Stomach (tissue), 9 donors: ENCODE measurements around the gene KDM5B. TPM values are rescaled to one million over a fixed set of nuclear protein-coding genes. Genes with fewer than 3 reads are reported as not detected.
"Not testable (repeated sequence)": the region's sequence is repeated elsewhere in the genome, so short reads cannot be mapped to it uniquely, and the experiment has no call there.

ENCODE experiments used
- DNase-seq, 2 donors: peaks; one replicate each; pipeline versions ENCODE4 v3.0.0 to v3.0.0-alpha.2; 2013 to 2019
- H3K27ac ChIP-seq, 5 donors: fragments of 200-600 bp in 4 of 5; sonication (generic) in 4 of 5; one replicate each; pipeline ENCODE4 v1.5.1; 2013 to 2019; ENCODE audit warnings: mild to moderate bottlenecking in 1 of 5, moderate library complexity in 1 of 5
- H3K27me3 ChIP-seq, 3 donors: fragments of 200-600 bp; sonication (generic); one replicate each; pipeline ENCODE4 v1.5.1; 2017 to 2019; ENCODE audit warnings: mixed run types in 1 of 3
- H3K36me3 ChIP-seq, 4 donors: fragments of 200-600 bp; sonication (generic); 1 replicate in 3 of 4; 2 replicates in 1 of 4; pipeline ENCODE4 v1.5.1; 2016 to 2019
- H3K4me1 ChIP-seq, 4 donors: fragments of 200-600 bp; sonication (generic); one replicate each; pipeline ENCODE4 v1.5.1; 2016 to 2019
- H3K4me3 ChIP-seq, 4 donors: fragments of 200-600 bp; sonication (generic) in 3 of 4; one replicate each; pipeline ENCODE4 v1.5.1; 2016 to 2019; ENCODE audit warnings: mild to moderate bottlenecking in 1 of 4
- H3K9me3 ChIP-seq, 4 donors: fragments of 200-600 bp; sonication (generic); one replicate each; pipeline ENCODE4 v1.5.1; 2016 to 2019
- EP300 ChIP-seq: sonication (generic); formaldehyde crosslinking; IDR thresholded peaks from one replicate; pipeline ENCODE4 v1.6.1; 2017; ENCODE audit warnings: antibody characterized with exemption
- POLR2A ChIP-seq, 4 donors: fragments of 450-650 bp; IDR thresholded peaks; one replicate each; pipeline ENCODE4 v1.6.1; 2016; ENCODE audit warnings: antibody characterized with exemption in 4 of 4, control low read depth in 2 of 4, mild to moderate bottlenecking in 1 of 4, moderate library complexity in 1 of 4
- POLR2AphosphoS5 ChIP-seq, 3 donors: sonication (generic); formaldehyde crosslinking; IDR thresholded peaks; one replicate each; pipeline ENCODE4 v1.6.1; 2016; ENCODE audit warnings: antibody characterized with exemption in 3 of 3
- WGBS, 5 donors: extraction: QIAGEN DNeasy Blood & Tissue Kit in 3 of 5; methylation state at CpG; one replicate each; pipeline versions ENCODE4 v1.1.5 to v1.1.7; 2013 to 2018; 5-methylcytosine and 5-hydroxymethylcytosine counted together
- intact Hi-C: fragments of 100-400 bp; cut with DNase I; formaldehyde crosslinking; loops from one replicate; pipeline ENCODE4 v1.15.1; 2023; ENCODE audit warnings: low total_unique reads
- polyA plus RNA-seq, 3 donors: library from polyadenylated mRNA; stranded (reverse); fragments of 200-250 nt; gene quantifications; one replicate each; pipeline ENCODE4 v1.2.3, GENCODE V29; 2013
- total RNA-seq, 5 donors: library from RNA; depleted of rRNA; stranded (reverse); fragments of >200 nt; gene quantifications; one replicate each; pipeline versions ENCODE4 v1.1.0 to v1.2.3, GENCODE V29; 2014 to 2016
- TF ChIP-seq, protein P1 (sequence below), 7 experiments: fragments of 450-650 bp in 4 of 7; fragments of 200-600 bp in 3 of 7; sonication (generic) in 3 of 7; IDR thresholded peaks; one replicate each; pipeline ENCODE4 v1.5.1; 2016 to 2019; ENCODE audit warnings: antibody characterized with exemption in 7 of 7, control low read depth in 2 of 7, mild to moderate bottlenecking in 1 of 7
- donor health status: healthy with polysubstance abuse.
- donor health status: Bipolar disorder and iron deficiency.
- donor health status: healthy.

Gene KDM5B
- total and polyA plus RNA-seq, 8 donors = 6.5 to 229 (median 52.8) TPM

DNA sequence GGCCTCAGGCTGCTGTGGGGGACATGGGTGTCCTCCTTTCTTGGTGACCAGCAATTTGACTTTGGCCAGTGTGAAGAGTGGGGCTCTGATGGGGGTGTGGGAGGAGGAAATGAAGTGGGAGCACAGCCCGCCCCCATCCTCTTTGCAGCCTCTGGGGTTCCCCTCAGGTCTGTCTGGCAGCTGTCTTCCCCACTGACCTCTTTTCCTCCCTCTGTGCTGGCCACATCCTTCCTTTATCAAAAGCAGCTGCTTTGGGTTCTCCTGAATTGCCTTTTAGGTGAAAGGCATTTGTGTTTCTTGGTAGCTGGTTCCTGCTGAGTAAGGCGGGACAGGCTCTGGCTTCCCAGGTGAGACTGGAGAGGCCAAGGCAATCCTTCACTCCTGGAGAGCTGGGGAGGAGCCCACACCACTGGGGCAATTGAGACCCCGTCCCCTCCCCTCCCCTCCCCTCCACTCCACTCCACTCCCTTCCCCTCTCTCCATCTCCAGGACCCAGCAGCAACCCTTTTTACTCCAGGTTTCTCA is 27.4 kb upstream of the KDM5B start:
- H3K4me1 ChIP-seq = peaks cover 0 to 22% (median 0%) of the 10 kb centered on the region in 4 donors
- TF ChIP-seq, protein P1, sequence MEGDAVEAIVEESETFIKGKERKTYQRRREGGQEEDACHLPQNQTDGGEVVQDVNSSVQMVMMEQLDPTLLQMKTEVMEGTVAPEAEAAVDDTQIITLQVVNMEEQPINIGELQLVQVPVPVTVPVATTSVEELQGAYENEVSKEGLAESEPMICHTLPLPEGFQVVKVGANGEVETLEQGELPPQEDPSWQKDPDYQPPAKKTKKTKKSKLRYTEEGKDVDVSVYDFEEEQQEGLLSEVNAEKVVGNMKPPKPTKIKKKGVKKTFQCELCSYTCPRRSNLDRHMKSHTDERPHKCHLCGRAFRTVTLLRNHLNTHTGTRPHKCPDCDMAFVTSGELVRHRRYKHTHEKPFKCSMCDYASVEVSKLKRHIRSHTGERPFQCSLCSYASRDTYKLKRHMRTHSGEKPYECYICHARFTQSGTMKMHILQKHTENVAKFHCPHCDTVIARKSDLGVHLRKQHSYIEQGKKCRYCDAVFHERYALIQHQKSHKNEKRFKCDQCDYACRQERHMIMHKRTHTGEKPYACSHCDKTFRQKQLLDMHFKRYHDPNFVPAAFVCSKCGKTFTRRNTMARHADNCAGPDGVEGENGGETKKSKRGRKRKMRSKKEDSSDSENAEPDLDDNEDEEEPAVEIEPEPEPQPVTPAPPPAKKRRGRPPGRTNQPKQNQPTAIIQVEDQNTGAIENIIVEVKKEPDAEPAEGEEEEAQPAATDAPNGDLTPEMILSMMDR (IDR thresholded peaks at IDR 0.05) = no peak
- TF ChIP-seq POLR2A (IDR thresholded peaks at IDR 0.05) (no peak), POLR2AphosphoS5 (IDR thresholded peaks at IDR 0.05) (no peak), EP300 (no peak)
- peaks cover 0 to 6% (median 0%) of the 10 kb centered on the region in 3 donors for H3K27me3 ChIP-seq
- intact Hi-C loops = no loop called here
- 30 to 54% (median 51%) methylated on average over 3 of the region's 3 CpGs for WGBS, 5 donors
- DNase-seq = peak in 1 of 2 donors; percentile 28
- no peaks in the 10 kb centered on the region for H3K9me3 ChIP-seq
- H3K27ac ChIP-seq = no peak overlapping the region
- H3K36me3 ChIP-seq = no peaks in the 10 kb centered on the region
- no peak overlapping the region for H3K4me3 ChIP-seq

DNA sequence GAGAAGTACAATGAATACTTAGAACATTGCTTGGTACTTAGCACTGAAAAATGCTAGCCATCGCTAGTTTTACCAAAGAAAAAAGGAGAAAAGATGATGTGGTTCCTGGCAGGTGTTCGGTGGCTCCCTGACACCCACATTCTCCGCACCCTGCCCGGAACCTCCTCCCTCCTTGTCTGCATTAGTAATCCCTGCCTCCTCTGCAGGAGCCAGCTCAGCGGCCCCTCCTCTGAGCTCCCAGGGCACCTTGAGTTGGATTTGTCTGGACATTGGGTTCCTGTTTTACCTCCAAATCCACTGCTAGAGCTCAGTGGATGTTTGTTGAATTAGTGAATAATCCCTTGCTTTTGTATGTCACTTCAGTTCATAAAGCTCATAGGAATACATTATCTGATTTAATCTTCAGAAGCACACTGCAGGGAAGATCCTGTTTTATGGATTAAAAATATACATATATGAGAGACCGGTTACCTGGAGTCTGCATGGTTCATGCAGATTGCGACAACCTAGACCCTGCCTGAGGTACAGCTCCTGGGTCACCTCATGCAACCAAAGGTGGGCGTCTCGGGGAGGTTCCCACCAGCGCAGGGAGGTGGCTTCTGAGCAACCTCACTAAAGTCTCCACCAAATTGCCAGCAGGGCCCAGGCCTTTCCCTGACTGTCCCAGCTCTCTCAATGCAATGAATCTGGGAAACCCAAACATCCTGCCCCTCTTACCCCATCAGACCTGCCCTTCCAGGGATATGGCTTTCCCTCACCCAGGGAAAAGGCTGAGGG is 26.7 kb upstream of the KDM5B start:
- no peak for DNase-seq
- Histone ChIP-seq H3K4me3 (no peak overlapping the region), H3K27me3 (peaks cover 0 to 6% (median 0%) of the 10 kb centered on the region in 3 donors), H3K36me3 (no peaks in the 10 kb centered on the region), H3K27ac (no peak overlapping the region), H3K4me1 (peaks cover 0 to 22% (median 0%) of the 10 kb centered on the region in 4 donors), H3K9me3 (no peaks in the 10 kb centered on the region)
- 73 to 84% (median 82%) methylated on average over 10 of the region's 10 CpGs for WGBS, 5 donors
- intact Hi-C loops = no loop called here
- TF ChIP-seq, protein P1 (IDR thresholded peaks at IDR 0.05) = no peak
- TF ChIP-seq POLR2AphosphoS5 (IDR thresholded peaks at IDR 0.05) (no peak), POLR2A (IDR thresholded peaks at IDR 0.05) (no peak), EP300 (no peak)

DNA sequence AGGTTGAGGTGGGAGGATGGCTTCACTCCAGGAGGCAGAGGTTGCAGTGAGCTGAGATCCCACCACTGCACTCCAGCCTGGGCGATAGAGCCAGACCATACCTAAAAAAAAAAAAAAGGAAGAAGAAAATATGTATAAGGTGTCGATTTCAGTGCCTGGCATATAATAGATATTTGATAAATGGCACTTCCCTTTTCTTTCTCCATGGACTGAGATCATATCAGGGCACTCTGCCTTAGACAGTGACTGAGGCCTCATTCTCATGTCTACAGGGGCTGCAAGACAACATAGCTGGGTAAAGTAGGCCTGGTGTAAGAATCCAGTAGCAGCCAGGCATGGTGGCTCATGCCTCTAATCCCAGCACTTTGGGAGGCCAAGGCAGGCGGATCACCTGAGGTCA is 23.7 kb upstream of the KDM5B start:
- H3K4me1 ChIP-seq = peaks cover 0 to 18% (median 0%) of the 10 kb centered on the region in 4 donors
- WGBS, 5 donors = 78 to 89% (median 86%) methylated on average over 3 of the region's 3 CpGs
- intact Hi-C loops = no loop called here

DNA sequence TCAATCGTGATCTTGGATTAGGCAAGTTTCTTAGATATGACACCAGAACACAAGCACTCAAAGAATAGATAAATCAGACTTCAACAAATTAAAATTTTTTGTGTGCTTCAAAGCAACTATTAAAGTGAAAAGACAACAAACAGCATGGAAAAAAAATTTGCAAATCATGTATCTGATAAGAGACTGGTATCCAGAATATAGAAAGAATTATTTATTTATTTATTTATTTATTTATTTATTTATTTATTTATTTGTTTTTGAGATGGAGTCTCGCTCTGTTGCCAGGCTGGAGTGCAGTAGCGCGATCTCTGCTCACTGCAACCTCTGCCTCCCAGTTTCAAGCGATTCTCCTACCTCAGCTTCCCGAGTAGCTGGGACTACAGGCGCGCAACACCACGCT is 21.0 kb upstream of the KDM5B start:
- H3K36me3 ChIP-seq, DNase-seq, H3K27me3 ChIP-seq, H3K4me1 ChIP-seq, H3K27ac ChIP-seq, intact Hi-C loops, H3K4me3 ChIP-seq, H3K9me3 ChIP-seq: not testable (repeated sequence)
- 95 to 97% (median 96%) methylated on average over 9 of the region's 9 CpGs for WGBS, 5 donors

More for the DNA sequence above, 23.7 kb upstream of the KDM5B start:
- Histone ChIP-seq H3K27ac (no peak overlapping the region), H3K36me3 (no peaks in the 10 kb centered on the region), H3K9me3 (no peaks in the 10 kb centered on the region), H3K4me3 (no peak overlapping the region), H3K27me3 (peaks cover 0 to 6% (median 0%) of the 10 kb centered on the region in 3 donors)
- no peak for DNase-seq
- TF ChIP-seq POLR2A (IDR thresholded peaks at IDR 0.05) (no peak), POLR2AphosphoS5 (IDR thresholded peaks at IDR 0.05) (no peak), EP300 (no peak)
- TF ChIP-seq, protein P1 (IDR thresholded peaks at IDR 0.05) = no peak

DNA sequence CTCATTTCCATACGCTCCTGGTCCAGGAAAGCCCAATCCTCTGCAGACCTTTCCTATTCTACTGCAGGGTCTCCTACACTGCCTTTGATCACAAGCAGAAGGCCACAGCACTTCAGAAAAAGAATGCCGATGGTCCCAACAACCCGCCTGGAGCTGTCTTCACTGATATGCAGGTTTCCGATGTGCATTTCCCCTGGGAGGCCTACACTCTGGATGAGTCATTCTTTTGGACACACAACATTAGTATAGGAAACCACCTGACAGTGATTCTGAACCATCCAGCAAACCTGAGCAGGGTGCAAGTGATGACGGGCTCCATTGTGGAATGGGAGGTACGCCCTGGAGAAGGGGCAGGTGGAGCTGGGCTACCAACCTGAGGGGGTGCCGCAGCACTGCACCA is 17.5 kb upstream of the KDM5B start:
- 90 to 95% (median 94%) methylated on average over 7 of the region's 7 CpGs for WGBS, 5 donors
- no peak for DNase-seq
- intact Hi-C loops = no loop called here

More for the DNA sequence above, 17.5 kb upstream of the KDM5B start:
- peaks cover 0 to 19% (median 0%) of the 10 kb centered on the region in 4 donors for H3K4me1 ChIP-seq
- H3K27me3 ChIP-seq = no peaks in the 10 kb centered on the region
- H3K27ac ChIP-seq = no peak overlapping the region
- H3K36me3 ChIP-seq = no peaks in the 10 kb centered on the region
- no peaks in the 10 kb centered on the region for H3K9me3 ChIP-seq
- TF ChIP-seq POLR2A (IDR thresholded peaks at IDR 0.05) (no peak), EP300 (no peak), POLR2AphosphoS5 (IDR thresholded peaks at IDR 0.05) (no peak)
- TF ChIP-seq, protein P1 (IDR thresholded peaks at IDR 0.05) = no peak
- H3K4me3 ChIP-seq = no peak overlapping the region
